HUDEP-2 (cell line): ENCODE results near the gene ANAPC16.
"Not testable (repeated sequence)": the region's sequence is repeated elsewhere in the genome, so short reads cannot be mapped to it uniquely, and the experiment has no call there.

Experiments
- DNase-seq, 76 experiments: peaks; one replicate each; lab custom pipeline; 2025; ENCODE audit not compliant: unreplicated experiment in 76 of 76; lab: John Stamatoyannopoulos, UW

The ANAPC16 gene

GRCh38 chr10:72260976-72261783 is 45.4 kb downstream of the ANAPC16 start:
- DNase-seq, result peak in 32 of 76 experiments; percentile 7 to 76 (median 45)

- no peak for DNase-seq
Measured at GRCh38 chr10:72261784-72262404, 46.1 kb downstream of the ANAPC16 start.

GRCh38 chr10:72263613-72264241 is 47.9 kb downstream of the ANAPC16 start:
- DNase-seq, result peak in 1 of 76 experiments; percentile 26

GRCh38 chr10:72264536-72264935 is 48.7 kb downstream of the ANAPC16 start:
- DNase-seq, result no peak

- DNase-seq, result no peak
Measured at GRCh38 chr10:72265508-72265907, 49.7 kb downstream of the ANAPC16 start.

GRCh38 chr10:72265990-72266865 is 50.4 kb downstream of the ANAPC16 start:
- DNase-seq, result no peak

GRCh38 chr10:72267381-72267780 is 51.6 kb downstream of the ANAPC16 start:
- no peak for DNase-seq

GRCh38 chr10:72267819-72268399 is 52.1 kb downstream of the ANAPC16 start:
- DNase-seq, result no peak

- DNase-seq, result not testable (repeated sequence)
Measured at GRCh38 chr10:72268475-72269200, 52.8 kb downstream of the ANAPC16 start.

- no peak for DNase-seq
Measured at GRCh38 chr10:72270607-72271281, 54.9 kb downstream of the ANAPC16 start.

- DNase-seq, result peak in 75 of 76 experiments; percentile 65 to 96 (median 91)
Measured at GRCh38 chr10:72272689-72273409, 57.0 kb downstream of the ANAPC16 start.

- peak in 75 of 76 experiments; percentile 79 to 99 (median 98) for DNase-seq
Measured at GRCh38 chr10:72273410-72274212, 57.8 kb downstream of the ANAPC16 start, which contains the start of gene DDIT4. Gene DDIT4 (plus strand): TSS chr10:72273924. CDS start chr10:72274217, 293 bp downstream.

GRCh38 chr10:72274213-72274729 is 58.5 kb downstream of the ANAPC16 start:
- DNase-seq, result peak in 4 of 76 experiments; percentile 40 to 80 (median 60)

GRCh38 chr10:72274730-72275350 is 59.0 kb downstream of the ANAPC16 start:
- DNase-seq, result peak in 68 of 76 experiments; percentile 7 to 80 (median 60)

- peak in 32 of 76 experiments; percentile 8 to 74 (median 38) for DNase-seq
Measured at GRCh38 chr10:72275351-72276012, 59.7 kb downstream of the ANAPC16 start.

GRCh38 chr10:72276013-72276387 is 60.2 kb downstream of the ANAPC16 start:
- DNase-seq, result peak in 40 of 76 experiments; percentile 13 to 81 (median 44)
